GM12892 (cell line): Measurements from ENCODE around the gene WBP2NL.

Experiments
- POLR2A ChIP-seq: IDR thresholded peaks from 2 replicates; pipeline ENCODE4 v1.6.1; 2011; ENCODE audit warnings: low read depth, low read length, control low read depth
- POLR2AphosphoS5 ChIP-seq: IDR thresholded peaks from 2 replicates; pipeline ENCODE4 v1.6.1; 2011; ENCODE audit warnings: low read depth, low read length, control low read depth
- TAF1 ChIP-seq: IDR thresholded peaks from 2 replicates; pipeline ENCODE4 v1.6.1; 2011; ENCODE audit warnings: low read depth, mild to moderate bottlenecking, control low read depth, low read length, borderline replicate concordance

DNA sequence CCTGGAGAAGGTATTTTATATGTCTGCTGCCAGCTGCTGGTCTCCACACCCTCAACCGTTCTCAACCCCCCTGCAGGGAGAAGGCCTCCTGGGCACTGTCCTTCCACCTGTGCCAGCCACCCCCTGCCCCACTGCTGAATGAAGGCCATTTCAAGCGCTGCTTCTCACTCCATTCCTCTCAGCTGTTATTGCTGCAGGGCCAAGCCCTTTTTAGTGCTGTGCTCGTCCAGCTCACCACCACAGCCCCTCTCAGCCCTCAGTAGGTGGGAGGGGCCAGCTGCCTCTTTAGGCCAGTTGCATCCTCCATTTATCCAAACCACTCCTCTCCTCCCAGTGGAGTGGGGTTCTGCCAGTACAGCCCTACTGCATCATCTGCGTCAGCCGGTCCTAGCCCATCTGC, 1.8 kb upstream of the WBP2NL start:
- no peak for TF ChIP-seq POLR2A
- no peak for TF ChIP-seq POLR2AphosphoS5
- no peak for TF ChIP-seq TAF1
